PC-3 (cell line): ENCODE measurements around the gene NOTO. TPM values are rescaled to one million over a fixed set of nuclear protein-coding genes. Genes with fewer than 3 reads are reported as not detected.

Experiments used
- total RNA-seq: library from RNA; depleted of rRNA; stranded (reverse); fragments of >200 nt; gene quantifications from 2 replicates; pipeline ENCODE4 v1.2.3, GENCODE V29; 2014; rRNA removed

Gene NOTO
- total RNA-seq, 1 experiment from 2014 or later = 0.07 TPM

Other genes with a start within 250 kb of the NOTO start
- gene SFXN5, start 130.9 kb upstream of the NOTO start, total RNA-seq = 22.0 and 30.7 TPM in 2 replicates
- 26.6 and 36.9 TPM in 2 replicates for gene RAB11FIP5, start 89.6 kb upstream of the NOTO start, total RNA-seq
- 47.1 and 49.4 TPM in 2 replicates for gene SMYD5, start 11.7 kb downstream of the NOTO start, total RNA-seq
- gene PRADC1, start 30.7 kb downstream of the NOTO start, total RNA-seq = 62.5 and 65.7 TPM in 2 replicates
- gene CCT7, start 31.7 kb downstream of the NOTO start, total RNA-seq = 517 and 538 TPM in 2 replicates
- 4.2 and 7.7 TPM in 2 replicates for gene FBXO41, start 81.9 kb downstream of the NOTO start, total RNA-seq
- not detected in 2 replicates for gene EGR4, start 91.0 kb downstream of the NOTO start, total RNA-seq
- gene ALMS1, start 183.3 kb downstream of the NOTO start, total RNA-seq = 27.6 and 32.6 TPM in 2 replicates